Esophagus mucosa (tissue), 1 donor: ENCODE measurements around the gene ADARB1. TPM values are rescaled to one million over a fixed set of nuclear protein-coding genes. Genes with fewer than 3 reads are reported as not detected.

Source experiments
- ATAC-seq: fragments of 200-7000 bp; cut with Tn5 transposase; one replicate; pipeline ENCODE4 v1.9.1; 2020
- total RNA-seq: library from RNA; stranded (reverse); gene quantifications from one replicate; pipeline ENCODE4 v1.2.4, GENCODE V29; 2023
- donor health status: DM: yes; HTN: yes; CAD: no.

ADARB1 gene
- total RNA-seq, 1 donor from 2014 or later: 5.9 TPM

DNA sequence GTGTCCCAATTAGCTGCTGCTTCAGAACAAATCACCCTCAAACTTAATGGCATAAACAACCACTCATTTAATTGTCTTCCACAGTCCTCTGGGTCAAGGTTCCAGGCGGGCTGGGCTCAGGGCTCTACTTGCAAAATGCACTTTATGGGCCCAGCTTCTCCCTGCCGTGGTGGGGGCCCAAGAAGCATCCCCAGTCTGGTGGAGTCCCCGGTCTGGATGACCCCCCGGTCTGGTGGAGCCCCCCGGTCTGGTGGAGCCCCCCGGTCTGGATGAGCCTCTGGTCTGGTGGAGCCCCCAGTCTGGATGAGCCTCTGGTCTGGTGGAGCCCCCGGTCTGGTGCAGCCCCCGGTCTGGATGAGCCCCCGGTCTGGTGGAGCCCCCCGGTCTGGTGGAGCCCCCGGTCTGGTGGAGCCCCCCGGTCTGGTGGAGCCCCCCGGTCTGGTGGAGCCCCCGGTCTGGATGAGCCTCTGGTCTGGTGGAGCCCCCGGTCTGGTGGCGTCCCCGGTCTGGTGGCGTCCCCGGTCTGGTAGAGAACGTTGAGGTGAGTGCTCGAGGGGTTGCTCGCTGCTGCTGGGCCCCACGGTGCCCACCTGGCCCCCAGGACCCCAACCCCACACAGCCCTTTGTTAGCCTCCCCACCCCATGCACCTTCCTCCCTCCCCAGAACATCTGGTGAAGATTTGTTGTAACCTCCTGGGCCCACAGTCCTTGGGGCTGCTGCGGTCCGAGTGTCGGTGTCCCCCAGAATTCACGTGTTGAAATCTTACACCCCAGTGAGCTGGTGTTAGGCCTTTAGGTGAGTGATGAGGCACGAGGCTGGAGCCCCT lies 179.5 kb downstream of the ADARB1 start:
- ATAC-seq: no peak

- ATAC-seq: no peak
Measured at GRCh38 chr21:45254460-45254930, 180.1 kb downstream of the ADARB1 start.

DNA sequence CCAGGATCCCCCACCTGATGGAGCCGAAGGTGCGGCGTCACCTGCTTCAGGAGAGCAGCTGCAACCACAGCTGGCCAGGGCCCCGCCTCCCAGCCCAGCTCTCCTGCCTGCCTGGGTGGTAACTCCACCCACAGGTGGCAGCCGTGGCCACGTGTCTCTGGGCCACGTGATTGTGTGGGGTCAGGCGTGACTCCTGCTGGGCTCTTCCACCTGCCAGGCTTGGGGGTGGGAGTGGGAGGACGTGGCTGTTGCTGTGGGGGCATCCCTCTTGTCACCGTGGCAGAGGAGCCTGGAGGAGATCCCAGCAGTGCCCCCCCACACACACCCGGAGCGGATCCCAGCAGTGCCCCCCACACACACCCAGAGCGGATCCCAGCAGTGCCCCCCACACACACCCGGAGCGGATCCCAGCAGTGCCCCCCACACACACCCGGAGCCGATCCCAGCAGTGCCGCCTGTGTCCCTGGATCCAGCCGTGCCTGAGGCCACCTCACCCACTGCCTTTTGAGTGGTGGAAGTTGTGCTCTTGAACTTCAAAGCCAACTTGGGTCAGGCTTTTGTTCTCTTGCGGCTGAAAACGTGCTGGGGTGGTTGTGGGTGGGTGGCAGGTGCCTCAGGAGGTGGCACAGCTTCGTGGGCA lies 181.1 kb downstream of the ADARB1 start:
- ATAC-seq: peak; percentile 67

GRCh38 chr21:45256021-45256911 lies 181.9 kb downstream of the ADARB1 start:
- no peak for ATAC-seq

DNA sequence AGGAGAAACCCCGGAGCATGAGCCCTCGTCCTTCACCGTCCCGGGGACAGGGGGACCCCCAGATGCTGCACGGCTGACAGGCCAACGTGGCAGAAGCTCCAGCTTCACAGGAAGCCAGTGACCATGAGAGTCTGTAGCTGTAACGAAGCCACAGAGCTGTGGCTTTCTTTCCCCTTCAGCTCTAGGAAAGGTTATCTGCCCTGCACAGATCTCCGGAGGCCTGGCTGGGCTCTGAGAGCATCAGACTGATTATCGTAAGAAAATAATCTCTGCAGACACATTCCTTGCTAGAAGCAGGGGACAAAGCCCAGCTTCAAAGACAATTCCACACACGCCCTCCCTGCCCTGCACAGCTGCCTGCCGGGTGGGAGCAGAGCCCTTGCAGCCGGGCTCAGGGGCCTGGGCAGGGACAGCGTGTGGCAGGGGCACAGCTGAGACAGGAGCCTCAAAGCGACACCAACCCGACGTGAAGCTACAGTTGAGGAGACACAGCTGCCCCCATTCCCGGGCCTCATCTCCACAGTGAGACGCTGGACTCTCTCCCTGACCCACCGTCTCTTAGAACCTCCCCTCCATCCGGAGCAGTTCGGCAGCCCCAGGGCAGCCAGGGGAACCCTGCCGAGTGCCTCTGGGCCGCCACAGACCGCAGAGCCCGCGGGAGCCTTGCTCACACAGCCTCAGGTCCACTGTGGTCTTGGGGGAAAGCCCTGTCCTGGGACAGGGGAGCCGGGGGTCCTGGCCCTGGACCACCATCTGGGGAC lies 182.7 kb downstream of the ADARB1 start:
- ATAC-seq: no peak

GRCh38 chr21:45257673-45258341 lies 183.4 kb downstream of the ADARB1 start:
- ATAC-seq: no peak

DNA sequence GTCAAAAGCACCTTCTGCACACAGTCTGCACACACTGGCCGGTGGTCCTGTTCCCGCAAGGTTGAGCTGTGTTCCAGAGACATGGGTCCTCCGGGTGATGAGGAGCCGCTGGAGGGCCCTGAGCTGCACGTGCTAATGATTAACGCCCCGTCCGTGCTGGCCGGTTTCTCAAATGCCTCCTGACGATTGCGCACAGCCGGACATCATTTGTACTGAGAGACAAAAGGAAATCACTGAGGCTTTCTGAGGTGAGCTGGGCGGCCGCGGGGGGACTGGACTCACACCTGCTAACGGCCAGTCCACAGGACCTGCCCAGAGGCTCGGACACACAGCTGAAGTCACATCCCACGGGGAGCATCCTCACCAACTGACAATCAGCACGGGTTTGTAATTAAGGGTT lies 184.1 kb downstream of the ADARB1 start:
- no peak for ATAC-seq

- no peak for ATAC-seq
Measured at GRCh38 chr21:45259206-45259840, 184.9 kb downstream of the ADARB1 start.

DNA sequence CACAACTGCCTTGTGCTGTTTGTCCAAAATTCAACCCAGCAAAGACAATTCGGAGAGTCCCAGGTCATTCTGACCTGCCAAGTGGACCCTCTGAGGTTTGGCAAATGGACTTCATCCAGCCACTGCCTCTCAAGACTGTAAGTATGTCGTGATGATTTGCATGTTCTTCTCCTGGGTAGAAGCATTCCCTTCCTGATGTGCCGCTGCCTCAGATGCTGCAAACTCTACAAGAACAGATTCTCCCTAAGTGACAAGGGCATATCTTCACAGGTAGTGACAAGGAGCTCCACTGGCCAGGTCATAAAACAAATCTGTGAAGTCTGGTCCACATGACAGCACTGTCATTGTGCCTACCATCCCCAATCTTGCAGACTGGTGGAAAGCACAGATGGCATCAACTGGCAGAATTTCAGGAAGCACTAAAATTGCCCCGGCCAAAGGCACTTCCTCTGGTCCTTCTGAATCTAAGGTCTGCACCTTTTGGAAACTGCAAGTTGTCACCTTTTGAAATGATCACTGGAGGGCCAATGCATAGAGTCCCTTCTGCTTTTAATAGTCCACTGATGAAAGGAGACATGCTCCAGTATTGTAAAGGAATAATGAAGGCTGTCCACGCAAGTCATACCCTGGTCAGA lies 185.9 kb downstream of the ADARB1 start:
- ATAC-seq: no peak

DNA sequence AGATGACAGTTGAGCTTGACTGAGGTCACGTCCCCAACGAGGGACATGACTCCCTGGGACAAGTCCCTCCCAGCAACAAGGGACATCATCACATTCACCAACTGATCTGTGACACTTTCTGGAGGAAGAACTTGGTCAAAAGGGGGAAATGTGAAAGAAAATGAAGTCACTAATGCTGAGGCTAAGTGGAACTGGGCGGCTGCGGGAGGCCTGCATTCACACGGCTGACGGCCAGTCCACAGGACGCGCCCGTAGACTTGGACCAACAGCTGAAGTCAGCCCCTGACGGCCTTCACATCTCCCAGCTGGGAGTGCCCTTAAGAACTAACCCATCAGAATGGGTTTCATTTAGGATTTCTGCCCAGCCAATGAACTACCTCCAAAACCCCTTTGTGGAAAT lies 186.7 kb downstream of the ADARB1 start:
- ATAC-seq: no peak

DNA sequence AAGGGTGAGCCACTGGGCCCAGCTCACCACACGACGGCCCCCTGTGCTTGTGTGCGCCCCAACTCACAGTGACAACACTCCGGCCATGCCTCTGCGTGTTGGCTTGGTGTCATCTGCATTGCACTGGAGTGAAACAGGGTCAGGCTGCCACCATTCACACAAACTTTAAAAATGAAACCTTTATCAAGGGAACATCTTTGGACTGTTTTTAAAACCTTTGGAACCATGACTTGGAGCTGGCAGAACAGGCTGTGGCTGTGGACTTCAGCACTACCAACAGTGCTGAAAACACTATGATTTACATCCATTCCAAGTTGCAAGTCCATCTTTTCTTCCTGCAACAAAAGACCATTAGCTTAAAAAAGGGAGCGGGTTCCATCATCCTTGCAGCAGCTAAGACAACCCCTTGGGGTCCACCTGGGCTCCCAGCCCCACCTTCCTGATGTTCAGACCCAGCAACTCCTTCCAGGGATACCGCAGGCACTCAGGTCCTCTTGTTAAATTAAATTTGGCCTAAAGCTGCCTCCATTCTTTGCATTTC lies 187.7 kb downstream of the ADARB1 start:
- ATAC-seq: no peak

DNA sequence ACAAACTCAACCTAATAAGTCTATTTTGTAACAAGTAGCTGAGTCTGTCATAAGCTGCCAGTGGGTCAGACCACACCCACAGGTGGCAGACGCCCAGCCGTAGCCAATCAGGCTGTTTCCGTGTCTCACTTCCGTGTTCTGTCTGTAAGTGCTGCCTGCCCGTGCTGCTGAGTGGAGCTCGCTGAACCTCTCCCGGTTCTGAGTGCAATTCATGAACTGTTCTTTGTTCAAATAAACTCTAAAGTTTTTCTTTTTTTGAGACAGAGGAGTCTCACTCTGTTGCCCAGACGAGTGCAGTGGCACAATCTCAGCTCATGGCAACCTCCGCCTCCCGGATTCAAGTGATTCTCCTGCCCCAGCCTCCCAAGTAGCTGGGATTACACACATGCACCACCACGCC lies 188.2 kb downstream of the ADARB1 start:
- no peak for ATAC-seq

GRCh38 chr21:45263534-45263933 lies 189.2 kb downstream of the ADARB1 start:
- ATAC-seq: no peak

- no peak for ATAC-seq
Measured at GRCh38 chr21:45264146-45264911, 189.9 kb downstream of the ADARB1 start.

DNA sequence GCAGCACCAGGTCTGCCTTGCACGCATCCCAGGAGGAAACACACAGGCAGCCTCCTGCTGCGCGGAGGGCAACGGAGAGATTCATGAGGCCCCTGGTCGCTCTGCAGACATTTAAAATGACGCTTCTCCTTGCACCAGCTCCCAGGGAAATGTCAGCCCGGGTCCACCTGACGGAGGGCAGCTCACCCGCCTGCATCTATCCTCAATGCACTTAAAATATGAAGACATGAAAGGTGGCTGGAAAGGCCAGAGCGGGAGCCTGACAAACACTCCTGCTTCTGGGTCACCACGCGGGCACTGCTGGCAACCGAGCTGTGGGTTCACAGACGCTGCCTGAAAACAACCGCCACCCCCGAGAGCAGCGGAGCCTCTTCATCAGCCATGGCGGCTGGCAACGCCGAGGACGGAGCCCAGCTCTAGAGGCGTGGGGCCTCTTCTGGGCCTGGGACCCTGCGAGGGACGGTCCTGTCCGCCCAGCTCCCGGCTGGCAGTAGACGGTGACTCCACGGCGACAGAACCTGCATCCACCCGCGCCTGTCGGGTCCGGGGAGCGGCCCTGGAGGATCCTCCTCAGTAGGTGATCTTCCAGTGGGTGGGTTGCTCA lies 190.6 kb downstream of the ADARB1 start:
- no peak for ATAC-seq

- peak; percentile 27 for ATAC-seq
Measured at GRCh38 chr21:45265721-45266517, 191.5 kb downstream of the ADARB1 start.

DNA sequence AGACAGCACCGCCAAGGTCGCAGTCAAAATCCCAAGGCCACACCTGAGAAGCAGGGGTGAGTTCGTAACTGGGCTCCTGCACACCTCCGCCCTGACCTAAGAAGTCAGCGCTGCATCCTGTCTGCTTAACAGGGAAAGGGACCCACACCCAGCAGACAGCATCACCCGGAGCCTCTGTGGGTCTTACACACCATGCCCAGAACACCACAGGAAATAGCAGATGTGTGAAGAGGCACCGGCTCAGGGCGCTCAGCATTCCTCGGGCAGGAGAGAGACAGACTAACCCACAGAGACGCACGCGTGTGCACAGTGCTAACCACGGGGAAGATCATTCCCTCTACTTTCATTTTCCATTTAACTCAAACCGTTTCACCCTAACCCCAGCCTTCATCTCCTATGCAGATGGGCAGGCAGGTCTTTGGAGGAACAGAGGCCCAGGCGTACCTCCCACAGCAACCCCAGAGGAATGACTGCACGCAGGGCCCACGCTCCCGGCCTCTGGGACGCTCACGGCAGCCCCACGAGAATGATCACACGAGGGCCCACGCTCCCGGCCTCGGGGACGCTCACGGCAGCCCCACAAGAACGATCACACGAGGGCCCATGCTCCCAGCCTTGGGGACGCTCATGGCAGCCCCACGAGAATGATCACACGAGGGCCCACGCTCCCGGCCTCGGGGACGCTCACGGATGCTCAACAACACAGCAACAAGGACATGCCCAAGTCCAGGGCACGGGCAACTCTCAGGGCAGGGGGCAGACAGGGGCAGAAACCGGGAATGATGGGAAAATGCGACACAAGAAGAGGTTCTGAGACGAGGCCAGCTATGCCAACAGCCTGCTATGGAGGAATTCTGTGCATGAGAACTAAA lies 192.4 kb downstream of the ADARB1 start:
- ATAC-seq: peak; percentile 19
